HuH-7 (cell line): ENCODE results near the gene DENND4C.
"Not testable (repeated sequence)": the region's sequence is repeated elsewhere in the genome, so short reads cannot be mapped to it uniquely, and the experiment has no call there.

ENCODE experiments used
- DNase-seq: peaks from one replicate; pipeline ENCODE4 v3.0.0; 2011; ENCODE audit warnings: low spot score

Gene DENND4C

DNA sequence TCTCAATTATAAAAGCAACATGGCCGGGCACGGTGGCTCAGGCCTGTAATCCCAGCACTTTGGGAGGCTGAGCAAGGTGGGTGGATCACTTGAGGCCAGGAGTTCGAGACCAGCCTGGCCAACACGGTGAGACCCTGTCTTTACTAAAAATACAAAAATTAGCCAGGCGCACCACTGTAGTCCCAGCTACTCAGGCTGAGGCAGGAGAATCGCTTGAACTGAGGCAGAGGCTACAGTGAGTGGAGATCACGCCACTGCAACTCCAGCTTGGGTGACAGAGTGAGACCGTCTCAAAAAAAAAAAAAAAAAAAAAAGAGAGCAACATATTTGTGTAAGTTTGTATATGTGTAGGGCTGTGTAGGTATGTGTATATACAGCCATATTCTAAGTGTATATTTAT lies 142.1 kb downstream of the DENND4C start:
- DNase-seq, result no peak

DNA sequence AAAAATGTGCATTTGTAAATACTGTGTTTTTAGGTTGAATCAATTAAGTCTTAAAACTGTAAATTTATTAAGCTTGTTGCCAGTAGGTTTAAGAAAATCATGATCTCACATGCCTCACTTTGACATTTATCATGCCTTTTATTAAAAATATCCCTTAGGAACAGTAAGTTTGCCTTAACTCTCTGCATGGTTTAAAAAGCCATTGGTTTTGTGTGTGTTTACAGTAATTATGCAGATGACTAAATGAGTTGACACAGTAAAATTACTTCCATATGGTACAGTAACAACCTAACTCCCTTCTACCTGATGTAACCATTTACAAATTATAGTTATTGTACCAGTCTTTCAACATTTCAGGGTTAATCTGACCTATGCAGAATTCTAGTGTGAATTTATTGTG lies 143.0 kb downstream of the DENND4C start:
- DNase-seq, result no peak

DNA sequence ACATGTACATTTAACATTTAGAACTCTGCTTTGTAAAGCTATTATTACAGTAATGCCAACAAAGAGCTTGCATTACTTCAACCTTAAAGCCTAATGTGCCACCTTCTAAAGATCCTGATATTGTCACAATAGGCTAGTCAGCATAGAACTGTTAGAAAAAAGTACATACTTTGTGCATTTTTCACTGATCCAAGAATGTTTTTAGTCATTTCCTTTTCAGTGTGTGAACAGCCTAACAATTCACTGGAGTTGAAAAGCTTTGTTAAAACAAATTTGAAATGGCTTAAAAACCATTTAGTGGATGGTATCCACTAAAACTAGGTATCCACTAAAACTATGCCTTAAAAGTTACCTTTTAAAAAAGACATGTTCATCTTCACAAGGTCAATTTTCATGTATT lies 145.0 kb downstream of the DENND4C start:
- no peak for DNase-seq

DNA sequence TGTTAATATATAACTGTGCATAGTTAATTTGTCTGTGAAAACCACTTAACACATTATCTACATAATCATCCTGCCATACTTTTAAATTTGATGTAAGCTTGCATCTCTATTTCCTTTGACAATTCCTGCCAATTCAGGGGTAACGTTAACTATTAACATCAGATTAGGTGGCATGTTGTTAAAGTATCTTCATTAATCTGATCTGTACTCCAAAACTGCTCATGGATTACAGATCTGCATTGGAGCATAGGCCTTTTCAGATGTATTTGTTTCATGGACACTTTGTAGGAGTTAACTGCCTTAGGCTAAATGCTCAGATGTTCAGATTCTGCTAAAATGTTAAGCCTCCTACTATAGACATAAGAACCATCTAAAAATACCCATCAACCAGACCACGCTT lies 146.4 kb downstream of the DENND4C start:
- DNase-seq, result no peak

DNA sequence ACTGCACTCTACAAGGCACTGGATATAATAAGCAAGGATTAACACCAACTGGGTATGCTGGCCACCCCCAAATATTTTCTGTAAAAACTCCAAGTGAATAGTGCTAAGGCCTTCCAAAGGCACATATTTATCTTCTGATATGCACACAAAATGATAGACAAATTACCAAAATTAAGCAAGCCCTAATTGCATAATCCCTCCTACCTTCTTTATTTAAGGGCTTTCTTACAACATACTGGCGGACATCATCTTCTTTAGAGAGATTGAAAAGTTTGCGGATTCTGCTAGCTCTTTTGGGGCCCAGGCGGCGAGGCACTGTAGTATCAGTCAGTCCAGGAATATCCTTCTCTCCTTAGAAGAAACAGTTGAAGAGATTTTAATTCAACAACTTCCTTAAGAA lies 147.7 kb downstream of the DENND4C start:
- DNase-seq, result no peak

DNA sequence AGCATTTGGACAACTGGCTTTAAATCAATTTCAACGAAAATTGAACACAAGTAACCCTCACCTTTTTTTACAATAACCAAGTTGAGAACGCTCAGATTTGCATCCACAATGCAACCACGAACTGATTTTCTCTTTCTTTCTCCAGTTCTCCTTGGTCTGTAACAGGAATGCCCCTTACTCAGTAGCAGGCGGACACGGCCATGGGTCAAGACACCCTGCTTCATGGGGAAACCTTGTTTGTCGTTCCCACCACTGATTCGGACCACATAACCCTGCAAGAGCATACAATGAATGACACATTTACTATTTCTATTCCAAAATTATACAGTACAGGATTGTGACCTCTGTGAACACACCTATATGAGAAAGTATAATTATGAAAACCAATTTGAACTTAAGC lies 148.2 kb downstream of the DENND4C start:
- DNase-seq, result no peak

DNA sequence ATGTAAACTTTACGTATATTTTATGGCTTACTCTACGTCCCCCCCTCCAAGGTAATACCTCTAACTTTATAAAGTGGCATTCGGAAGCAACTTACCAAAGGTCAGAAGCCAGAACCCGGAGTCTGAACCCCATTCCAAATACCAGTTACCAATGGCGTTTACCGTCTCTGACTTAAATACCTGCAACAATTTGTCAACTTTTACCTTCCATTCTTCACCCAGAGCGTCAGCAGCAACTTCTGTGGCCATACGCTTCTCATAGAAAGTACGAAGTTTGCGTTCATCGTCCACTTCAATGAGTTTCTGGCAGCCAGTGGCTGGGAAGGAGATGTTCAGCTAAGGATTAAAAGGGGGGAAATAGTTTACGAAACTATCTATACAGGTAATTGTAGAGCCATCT lies 148.8 kb downstream of the DENND4C start:
- no peak for DNase-seq

DNA sequence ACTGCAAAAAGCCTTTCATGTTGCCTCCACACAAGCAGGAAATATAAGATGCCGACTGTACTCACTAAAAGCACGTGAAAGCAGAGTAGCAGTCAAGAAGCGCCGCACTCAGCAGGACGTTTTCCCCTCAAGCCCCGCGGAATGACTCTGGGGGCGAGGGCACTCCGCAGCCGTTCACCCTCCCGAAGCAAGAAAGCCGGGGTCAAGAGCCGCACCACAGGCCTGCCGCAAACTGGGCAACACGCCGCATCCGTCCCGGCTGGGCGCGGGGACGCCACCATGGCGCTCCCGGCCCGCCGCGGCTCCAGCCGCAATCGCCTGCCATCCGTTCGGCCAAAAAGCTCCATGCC lies 149.2 kb downstream of the DENND4C start:
- DNase-seq, result peak; percentile 8

DNA sequence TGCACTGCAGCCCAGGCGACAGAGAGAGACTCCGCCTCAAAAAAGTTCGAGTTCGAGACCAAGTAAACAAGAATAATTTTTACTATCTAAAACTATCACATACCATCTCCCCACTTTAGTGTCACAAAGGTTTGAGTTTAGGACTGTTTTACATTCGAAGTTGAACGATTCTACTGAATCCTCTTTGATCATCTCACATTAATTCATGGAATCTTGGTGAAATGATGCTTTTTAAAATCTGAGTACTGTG lies 150.3 kb downstream of the DENND4C start:
- no peak for DNase-seq

DNA sequence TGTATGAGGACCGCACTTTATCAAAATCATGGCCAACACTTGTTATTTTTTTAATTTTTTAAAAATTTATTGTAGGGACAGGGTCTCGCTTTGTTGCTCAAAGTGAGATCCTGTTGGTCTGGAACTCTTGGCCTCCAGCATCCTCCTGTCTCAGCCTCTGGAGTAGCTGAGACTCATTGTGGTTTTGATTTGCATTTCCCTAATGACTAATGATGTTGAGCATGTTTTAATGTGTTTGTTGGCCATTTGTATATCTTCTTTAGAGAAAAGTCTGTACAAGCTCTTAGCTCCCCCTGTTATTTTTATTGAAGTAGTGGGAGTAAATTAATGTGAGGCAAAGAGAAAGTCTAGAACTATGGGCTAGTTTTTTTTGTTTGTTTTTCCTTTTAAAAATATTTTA lies 151.2 kb downstream of the DENND4C start:
- no peak for DNase-seq

DNA sequence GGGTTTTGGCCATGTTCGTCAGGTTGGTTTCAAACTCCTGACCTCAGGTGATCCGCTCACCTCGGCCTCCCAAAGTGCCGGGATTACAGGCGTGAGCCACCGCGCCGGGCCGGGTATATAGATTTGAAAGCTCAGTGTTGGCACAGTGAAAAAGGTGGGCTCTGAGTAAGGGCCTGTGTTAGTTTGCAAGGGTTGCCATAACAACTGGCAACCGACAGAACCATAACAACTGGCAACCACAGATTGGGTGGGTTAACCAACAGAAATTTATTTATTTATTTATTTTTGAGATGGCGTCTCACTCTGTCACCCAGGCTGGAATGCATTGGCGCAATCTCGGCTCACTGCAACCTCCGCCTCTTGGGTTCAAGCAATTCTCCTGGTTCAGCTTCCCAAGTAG lies 154.7 kb downstream of the DENND4C start:
- DNase-seq, result not testable (repeated sequence)

DNA sequence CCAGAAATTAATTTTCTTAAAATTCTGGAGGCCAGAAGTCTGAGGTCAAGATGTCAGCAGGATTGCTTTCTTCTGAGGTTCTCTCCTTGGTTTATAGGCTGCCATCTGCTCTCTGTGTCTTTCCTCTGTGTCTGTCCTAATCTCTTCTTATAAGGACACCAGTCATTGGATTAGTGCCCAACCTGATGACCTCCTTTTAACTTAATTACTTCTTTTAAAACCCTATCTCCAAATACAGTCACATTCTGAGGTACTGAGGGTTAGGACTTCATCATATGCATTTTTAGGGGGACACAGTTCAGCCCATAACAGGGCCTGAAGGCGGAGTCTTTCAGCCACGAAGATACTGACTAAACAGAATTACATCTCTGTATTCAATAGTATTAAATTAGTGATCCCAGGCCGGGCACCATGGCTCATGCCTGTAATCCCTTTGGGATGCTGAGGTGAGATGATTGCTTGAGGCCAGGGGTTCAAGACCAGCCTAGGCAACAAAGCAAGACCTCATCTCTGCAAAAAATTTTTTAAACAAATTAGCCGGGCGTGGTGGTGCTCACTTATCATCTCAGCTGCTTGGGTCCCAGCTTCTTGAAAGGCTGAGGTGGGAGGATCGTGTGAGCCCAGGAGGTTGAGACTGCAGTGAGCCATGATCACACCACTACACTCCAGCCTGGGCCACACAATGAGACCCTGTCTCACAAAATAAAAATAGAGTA lies 155.5 kb downstream of the DENND4C start:
- no peak for DNase-seq

DNA sequence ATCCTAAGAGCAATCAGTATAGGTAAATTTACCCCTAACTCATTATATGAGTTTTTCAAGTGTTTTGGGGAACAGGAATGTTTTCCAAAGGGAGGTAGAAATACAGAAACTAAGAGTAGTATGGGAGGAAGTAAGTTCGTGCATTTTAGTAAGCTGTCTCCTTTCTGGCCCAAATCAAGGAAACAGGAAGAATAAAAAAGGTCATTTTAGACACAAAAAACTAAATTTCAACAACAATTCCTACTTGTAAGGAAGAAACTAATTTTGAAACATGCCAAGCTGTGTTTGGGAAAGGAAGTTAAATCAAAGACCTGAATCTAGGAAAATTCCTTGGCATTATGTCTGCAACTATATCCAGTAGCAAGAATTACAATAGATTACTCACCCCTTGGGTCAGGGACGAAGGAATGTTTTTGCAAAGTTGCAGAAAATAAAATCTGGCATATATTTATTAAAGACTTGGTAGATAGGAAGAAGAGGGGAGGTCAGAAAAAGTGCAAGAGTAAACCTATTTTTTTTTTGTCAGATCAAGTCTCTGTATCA lies 156.1 kb downstream of the DENND4C start:
- no peak for DNase-seq

DNA sequence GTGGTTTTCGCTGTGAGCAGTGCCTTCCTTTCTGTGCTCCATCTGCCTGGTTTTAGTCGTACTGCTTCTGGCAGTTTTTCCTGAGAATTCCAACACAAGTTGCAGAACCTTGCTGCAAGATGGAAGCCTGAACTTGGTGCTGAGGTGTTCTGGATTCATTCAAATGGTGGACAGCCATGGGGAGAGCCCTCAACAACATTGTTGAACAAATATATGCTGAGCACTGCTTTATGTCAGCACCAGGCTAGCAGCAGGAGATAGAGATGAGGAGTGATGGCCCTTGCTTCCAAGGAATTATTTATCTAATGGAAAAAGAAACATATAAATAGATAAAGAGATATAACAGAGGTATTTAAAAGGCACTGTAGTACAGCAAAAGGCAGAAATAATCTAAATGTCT lies 156.8 kb downstream of the DENND4C start:
- no peak for DNase-seq

DNA sequence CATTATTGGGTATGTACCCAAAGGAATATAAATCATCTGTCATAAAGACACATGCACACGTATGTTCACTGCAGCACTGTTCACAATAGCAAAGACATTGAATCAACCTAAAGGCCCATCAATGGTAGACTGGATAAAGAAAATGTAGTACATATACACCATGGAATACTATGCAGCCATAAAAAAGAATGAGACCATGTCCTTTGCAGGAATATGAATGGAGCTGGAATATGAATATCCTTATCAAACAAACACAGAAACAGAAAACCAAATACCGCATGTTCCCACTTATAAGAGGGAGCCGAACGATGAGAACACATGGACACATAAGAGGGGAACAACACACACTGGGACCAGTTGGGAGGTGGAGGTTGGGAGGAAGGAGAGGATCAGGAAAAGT lies 159.0 kb downstream of the DENND4C start:
- not testable (repeated sequence) for DNase-seq

DNA sequence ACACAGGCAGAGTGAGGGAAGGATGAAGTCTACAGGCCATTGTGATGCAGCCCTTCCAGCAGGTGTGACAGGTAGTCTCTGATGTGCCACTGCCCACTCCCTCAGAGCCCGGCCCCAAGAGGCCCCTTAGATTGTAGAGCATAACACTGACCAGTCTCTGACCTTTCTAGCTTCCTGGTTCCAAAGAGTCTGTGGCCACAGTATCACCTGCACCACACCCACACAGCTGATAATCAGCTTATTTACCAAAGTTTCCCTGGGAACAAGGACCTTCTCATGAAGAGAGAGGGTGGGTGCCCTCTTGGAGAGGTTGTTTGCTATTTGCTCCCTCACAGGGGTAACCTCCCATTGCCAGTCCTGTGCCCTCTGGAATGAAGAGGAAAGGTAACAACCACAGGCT lies 167.4 kb downstream of the DENND4C start:
- DNase-seq, result peak; percentile 21

DNA sequence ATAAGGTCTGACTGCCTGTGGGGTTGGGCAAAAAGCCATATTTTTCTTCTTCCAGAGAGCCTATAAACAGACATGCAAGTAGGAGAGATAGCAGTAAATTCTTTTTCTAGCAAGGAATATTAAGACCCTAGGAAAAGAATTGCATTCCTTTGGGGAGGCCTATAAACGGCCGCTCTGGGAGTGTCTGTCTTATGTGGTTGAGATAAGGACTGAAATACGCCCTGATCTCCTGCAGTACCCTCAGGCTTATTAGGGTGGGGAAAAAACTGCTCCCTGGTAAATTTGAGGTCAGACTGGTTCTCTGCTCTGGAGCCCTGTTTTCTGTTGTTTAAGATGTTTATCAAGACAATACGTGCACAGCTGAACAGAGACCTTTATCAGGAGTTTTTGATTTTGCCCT lies 172.7 kb downstream of the DENND4C start:
- not testable (repeated sequence) for DNase-seq

DNA sequence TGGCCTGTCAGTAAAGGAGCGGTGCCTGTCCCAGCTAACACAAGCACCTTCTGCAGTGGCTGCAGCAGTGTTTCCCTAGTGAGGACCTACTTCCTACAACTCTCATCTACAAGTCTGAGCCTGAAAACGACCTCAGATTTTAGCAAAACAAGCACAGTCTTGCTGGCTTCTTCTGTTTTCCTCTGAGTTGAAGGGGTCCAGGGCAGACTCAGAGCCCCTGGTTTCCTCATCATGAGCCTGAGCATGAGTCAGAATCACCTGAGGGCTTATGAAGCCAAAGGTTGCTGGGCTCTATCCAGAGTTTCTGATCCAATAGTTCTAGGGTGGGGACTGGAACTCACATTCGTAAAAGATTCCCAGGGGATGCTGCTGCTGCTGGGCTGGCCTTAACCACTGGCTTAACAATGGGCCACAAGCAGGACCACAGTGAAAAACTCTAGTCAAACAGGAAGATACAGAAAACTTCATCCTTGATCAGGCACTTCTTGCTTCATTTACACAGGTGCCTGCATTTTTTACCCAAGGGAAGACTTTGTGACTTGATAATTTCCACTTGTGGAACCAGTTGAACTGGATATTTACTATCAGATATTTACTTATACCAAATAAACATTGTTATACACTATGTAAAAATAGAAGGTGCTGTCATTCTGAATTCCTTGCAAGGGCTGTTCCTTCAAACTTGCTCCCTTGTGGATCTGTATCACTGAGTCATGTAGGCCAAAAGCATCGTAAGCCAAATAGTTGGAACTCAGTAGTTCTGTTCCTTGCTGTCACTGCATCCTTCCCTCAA lies 174.0 kb downstream of the DENND4C start:
- no peak for DNase-seq

DNA sequence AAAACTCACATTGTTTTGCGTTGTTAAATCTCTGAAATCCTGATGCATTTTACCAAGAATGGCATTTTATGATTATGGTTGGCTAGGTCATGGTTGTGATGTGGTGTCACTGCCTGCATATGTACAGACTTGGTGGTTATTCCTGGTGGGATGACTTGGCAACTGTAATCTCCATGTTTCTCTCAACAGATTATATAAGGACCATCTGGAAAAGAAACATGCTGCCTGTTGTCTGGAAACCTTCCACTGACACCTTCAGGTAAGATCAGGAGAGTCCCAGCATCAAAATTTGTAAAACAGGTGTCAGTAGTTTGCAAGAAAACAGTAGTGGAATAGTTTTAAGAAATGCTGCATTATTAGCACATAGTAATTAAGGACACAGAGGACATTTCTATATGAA lies 175.3 kb downstream of the DENND4C start:
- no peak for DNase-seq

DNA sequence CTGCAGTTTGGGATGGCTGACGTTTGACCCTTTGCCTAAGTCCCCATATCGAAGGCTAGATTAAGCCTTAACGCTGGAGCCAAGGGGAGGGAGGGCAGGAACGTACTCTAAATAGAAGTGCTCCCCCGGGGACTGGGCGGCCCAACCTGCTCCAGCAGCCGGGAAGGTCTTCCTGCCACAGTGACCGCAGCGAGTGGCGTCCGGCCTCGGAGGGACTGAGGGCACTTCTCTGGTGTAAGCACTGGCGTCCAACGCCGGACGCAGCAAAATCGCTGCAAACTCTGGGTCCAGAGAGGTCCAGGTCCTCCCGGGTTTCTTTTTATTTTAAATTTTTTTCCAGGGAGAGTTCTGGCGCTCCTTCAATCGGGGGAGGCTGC lies 177.8 kb downstream of the DENND4C start:
- no peak for DNase-seq

DNA sequence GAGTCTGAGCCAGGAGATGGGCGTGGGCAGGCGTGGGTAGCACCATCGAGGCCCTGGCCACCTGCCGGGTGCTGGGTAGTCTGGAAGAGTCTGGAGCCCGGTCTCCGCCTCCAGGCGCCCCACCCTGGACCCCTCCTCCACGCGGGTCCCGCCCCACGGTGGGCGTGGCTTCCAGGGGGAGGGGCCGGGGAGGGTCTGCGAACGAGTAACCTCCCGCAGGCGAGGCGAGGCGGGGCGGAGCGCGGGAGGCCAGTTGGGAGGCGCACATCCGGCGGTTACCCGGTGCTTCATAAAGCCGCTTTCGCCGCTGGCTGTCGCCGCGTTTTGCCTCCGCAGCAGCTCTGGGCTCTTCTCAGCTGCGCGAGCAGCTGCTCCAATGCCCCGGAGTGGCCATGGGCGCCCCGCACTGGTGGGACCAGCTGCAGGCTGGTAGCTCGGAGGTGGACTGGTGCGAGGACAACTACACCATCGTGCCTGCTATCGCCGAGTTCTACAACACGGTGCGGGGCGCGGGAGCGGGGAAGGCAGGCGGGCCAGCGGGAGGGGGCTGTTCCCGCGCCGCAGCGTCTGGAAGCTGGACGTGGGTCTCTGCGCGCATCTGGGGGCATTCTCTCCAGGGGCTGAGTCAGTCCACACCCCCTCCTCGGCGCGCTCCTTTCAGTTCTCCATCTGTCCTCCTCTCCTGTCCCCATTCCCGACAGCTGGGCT lies 178.4 kb downstream of the DENND4C start, which contains the start of gene ACER2:
Gene ACER2, plus strand, starts transcription at position 317 of the 708 bp plus-strand sequence. Its CDS starts 76 bp downstream, at position 393.
- DNase-seq, result peak; percentile 67

DNA sequence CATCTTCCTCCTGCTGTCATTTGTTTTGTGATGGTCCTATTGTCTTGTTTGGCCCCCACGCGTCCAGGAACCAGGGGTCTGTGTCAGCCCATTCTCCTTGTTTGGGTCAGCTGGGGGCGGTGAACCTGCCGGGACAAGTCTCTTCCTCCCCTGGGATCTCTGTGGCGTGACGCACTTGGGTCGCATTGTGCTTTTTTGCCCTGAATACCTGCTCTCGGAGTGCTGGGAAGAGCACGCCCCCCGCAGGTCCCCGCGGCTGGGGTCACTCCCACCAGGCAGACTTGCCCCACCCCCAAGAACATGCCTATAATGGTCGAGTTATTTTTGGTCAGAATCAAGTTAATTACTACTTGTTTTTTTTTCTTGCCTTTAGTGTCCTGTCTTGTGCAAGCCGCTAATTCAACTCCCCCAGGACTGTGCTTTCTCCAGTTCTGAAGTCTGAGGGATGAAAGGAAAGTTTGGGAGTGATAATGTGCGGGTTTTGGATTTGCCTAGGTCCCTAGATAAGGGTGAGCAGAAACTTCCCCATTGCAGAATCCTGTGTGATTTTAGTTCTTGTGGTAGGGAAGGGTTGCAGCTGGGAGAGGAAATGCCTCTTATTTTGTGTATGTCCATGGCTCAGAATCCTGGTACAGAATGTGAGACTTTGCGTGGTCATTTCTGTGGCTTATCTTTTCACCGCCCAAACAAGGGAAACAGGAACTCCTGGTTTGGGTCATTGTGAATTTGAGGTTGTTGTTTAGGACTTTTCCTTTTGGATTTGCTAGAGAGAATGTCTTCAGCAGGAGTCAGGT lies 179.1 kb downstream of the DENND4C start:
- peak; percentile 34 for DNase-seq

DNA sequence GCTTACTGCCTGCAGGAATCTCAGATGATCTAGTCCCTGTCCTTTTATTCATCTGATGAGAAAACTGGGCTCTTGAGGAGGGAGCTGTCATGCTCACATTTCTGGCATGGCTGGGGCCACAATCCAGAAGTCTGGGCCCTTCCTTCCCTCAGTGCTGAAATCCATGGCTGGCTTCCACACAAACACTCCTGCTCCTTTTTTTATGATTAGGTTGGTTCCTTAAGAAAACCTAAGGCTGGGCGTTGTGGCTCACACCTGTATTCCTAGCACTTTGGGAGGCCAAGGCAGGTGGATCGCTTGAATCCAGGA lies 179.7 kb downstream of the DENND4C start:
- DNase-seq, result no peak
